ENCODE measurements around the gene CBX8. TPM values are rescaled to one million over a fixed set of nuclear protein-coding genes. Genes with fewer than 3 reads are reported as not detected.

CBX8 gene
- total RNA-seq, 1 donor, result 1.5 TPM

DNA sequence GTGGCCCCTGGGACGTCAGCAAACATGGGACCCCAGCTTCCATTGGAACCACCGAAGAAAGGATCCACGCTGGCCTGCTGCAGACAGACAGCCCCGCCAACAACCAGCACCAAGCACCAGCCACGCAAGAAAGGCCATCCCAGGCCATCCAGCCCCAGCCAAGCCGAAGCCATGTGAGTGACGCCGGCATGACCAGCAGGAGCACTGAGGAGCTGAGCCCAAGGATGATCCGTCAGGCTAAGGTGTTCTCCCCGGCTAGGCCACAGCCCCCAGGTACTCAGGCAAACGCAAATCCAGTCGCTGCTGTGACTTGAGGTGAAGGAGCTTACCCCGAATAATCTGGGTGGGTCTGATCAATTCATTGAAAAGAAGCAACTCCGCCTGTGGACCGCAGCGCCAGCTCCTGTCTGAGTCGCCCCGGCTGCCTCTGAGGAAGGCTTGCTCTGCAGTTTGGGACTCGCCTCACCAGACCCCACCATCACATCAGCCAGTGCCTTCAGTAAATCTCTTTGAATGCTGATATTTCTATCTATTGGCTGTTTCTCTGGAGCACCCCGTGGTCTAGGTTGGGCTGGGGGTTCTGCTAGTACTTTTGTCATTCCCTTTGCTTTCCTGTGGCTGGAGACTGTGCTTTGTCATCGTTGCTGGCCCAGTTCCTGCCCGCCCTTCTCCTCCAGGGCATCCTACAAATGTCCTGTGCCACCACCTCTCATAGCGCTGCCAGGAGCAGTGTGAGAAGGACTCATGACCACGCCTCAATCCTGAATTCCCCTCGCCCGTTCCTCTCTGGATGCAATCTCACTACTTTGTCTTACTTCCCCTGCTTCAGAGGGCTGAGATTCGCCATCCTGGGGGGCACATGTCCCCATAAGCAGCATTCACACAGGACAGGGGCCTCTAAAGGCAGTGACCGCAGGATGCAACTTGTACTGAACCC, 27.0 kb downstream of the CBX8 start:
- H3K4me3 ChIP-seq (ENCODE audit: low read depth, low read length), result no peak overlapping the region
- DNase-seq (ENCODE audit: low read depth), result no peak
- TF ChIP-seq CTCF (IDR thresholded peaks at IDR 0.05; ENCODE audit: insufficient read depth, low read length), result no peak

- H3K4me3 ChIP-seq (ENCODE audit: low read depth, low read length), result no peak overlapping the region
- no peak for DNase-seq (ENCODE audit: low read depth)
These were observed 31.2 kb downstream of the CBX8 start for GRCh38 chr17:79765708-79766107.

DNA sequence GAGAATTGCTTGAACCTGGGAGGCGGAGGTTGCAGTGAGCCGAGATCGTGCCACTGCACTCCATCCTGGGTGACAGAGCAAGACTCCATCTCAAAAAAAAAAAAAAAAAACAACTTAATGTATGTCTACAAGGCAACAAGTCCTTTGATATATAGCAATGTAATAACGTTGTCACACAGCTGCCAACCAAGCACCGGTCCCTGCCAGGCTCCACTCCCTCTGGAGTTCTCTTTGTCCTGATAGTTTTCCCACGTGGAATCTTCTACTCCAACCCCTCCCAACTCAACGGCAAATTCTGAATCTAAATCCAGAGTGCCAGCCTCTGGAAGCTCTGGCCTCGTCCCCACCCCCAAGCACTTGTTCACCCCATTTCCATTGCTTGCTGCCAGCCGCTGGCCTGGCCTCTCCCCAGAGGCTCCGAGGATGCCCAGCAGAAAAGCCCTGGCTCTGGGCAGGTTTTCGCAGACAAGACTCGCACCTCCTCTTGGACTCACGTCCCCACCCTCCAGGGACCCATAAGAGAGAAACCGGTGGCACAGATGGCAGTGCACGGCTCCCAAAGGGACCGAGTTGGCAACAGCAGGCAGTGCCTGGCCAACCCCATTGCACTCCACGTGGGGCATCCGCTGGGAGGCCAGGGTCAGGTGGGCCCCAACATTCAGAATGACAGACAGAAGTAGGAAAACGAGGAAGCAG, 34.8 kb downstream of the CBX8 start:
- TF ChIP-seq CTCF (IDR thresholded peaks at IDR 0.05; ENCODE audit: insufficient read depth, low read length), result no peak
- no peak overlapping the region for H3K4me3 ChIP-seq (ENCODE audit: low read depth, low read length)
- DNase-seq (ENCODE audit: low read depth), result no peak

More at GRCh38 chr17:79765708-79766107, 31.2 kb downstream of the CBX8 start:
- TF ChIP-seq CTCF (IDR thresholded peaks at IDR 0.05; ENCODE audit: insufficient read depth, low read length), result no peak

- H3K4me3 ChIP-seq (ENCODE audit: low read depth, low read length), result no peak overlapping the region
- no peak for TF ChIP-seq CTCF (IDR thresholded peaks at IDR 0.05; ENCODE audit: insufficient read depth, low read length)
- DNase-seq (ENCODE audit: low read depth), result no peak
These were observed 36.5 kb downstream of the CBX8 start for GRCh38 chr17:79760197-79760906.

DNA sequence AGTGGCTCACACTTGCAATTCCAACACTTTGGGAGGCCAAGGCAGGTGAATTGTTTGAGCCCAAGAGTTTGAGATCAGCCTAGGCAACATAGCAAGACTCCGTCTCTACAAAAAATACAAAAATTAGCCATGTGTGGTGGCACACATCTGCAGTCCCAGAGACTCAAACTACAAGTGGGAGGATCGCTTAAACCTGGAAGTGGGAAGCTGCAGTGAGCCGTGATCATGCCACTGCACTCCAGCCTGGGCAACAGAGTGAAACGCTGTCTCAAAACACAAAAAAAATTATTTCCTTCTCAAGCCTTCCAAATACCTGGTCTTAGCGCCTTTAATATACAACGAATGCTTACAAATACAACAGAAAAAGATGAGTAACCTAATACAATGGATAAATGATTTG, 38.6 kb downstream of the CBX8 start:
- H3K4me3 ChIP-seq (ENCODE audit: low read depth, low read length), result no peak overlapping the region
- no peak for TF ChIP-seq CTCF (IDR thresholded peaks at IDR 0.05; ENCODE audit: insufficient read depth, low read length)
- DNase-seq (ENCODE audit: low read depth), result no peak

- no peak overlapping the region for H3K4me3 ChIP-seq (ENCODE audit: low read depth, low read length)
- no peak for TF ChIP-seq CTCF (IDR thresholded peaks at IDR 0.05; ENCODE audit: insufficient read depth, low read length)
- DNase-seq (ENCODE audit: low read depth), result no peak
These were observed 39.6 kb downstream of the CBX8 start for GRCh38 chr17:79757140-79757745.

All from fibroblast of the aortic adventitia (primary cell).